WTC11 (cell line): Measurements from ENCODE around the gene SLC31A1.

Source experiments
- JUN ChIP-seq: sonication (generic); formaldehyde crosslinking; IDR thresholded peaks from 2 replicates; pipeline ENCODE4 v1.8.0; 2023; ENCODE audit warnings: mild to moderate bottlenecking, missing genetic modification reagents
- ZNF532 ChIP-seq: fragments of 250-450 bp; sonication (Bioruptor Pico); IDR thresholded peaks from 2 replicates; pipeline ENCODE4 v1.9.0; 2021; ENCODE audit warnings: mild to moderate bottlenecking, borderline replicate concordance

GRCh38 chr9:113219186-113219936 lies 2.0 kb upstream of the SLC31A1 start:
- TF ChIP-seq ZNF532 (CRISPR knock-in tag), result no peak
- no peak for TF ChIP-seq JUN (CRISPR knock-in tag)
